ENCODE results near the gene C5. TPM values are rescaled to one million over a fixed set of nuclear protein-coding genes. Genes with fewer than 3 reads are reported as not detected.
A peak's percentile ranks its signal among the peaks of the same experiment; 100 is the strongest.
"Not testable (repeated sequence)": the region's sequence is repeated elsewhere in the genome, so short reads cannot be mapped to it uniquely, and the experiment has no call there.

The C5 gene
- 1 to 10 TPM; 1.4 to 2.4 TPM for total RNA-seq
- long read RNA-seq: 0 reads

- ATAC-seq: no peak
- DNase-seq: no peak
- intact Hi-C loops (cut with DNase I): loop anchor here in 1 of 2 donors (10.0 kb wide), 1 partner anchor 286 kb away; no protein-coding TSS in a partner anchor
Measured at GRCh38 chr9:121050128-121050988, at the start of gene C5. Gene C5, minus strand, starts transcription at chr9:121050275. Its CDS starts 29 bp downstream, at chr9:121050246.

GRCh38 chr9:121098567-121099198 is 48.6 kb upstream of the C5 start:
- ATAC-seq (no peak), DNase-seq (no peak)
- intact Hi-C loops (cut with DNase I): no loop called here

GRCh38 chr9:121095057-121095456 is 45.0 kb upstream of the C5 start:
- ATAC-seq (no peak), DNase-seq (no peak)
- intact Hi-C loops (cut with DNase I): no loop called here

GRCh38 chr9:121090743-121091142 is 40.7 kb upstream of the C5 start:
- DNase-seq; intact Hi-C loops (cut with DNase I); ATAC-seq: not testable (repeated sequence)

- intact Hi-C loops (cut with DNase I): no loop called here
- ATAC-seq (no peak), DNase-seq (no peak)
Measured at GRCh38 chr9:121088576-121088975, 38.5 kb upstream of the C5 start.

GRCh38 chr9:121085661-121086060 is 35.6 kb upstream of the C5 start:
- ATAC-seq: no peak
- intact Hi-C loops (cut with DNase I): no loop called here
- no peak for DNase-seq

- DNase-seq: no peak
- no peak for ATAC-seq
- intact Hi-C loops (cut with DNase I): no loop called here
Measured at GRCh38 chr9:121082075-121082474, 32.0 kb upstream of the C5 start.

GRCh38 chr9:121075251-121076036 is 25.4 kb upstream of the C5 start:
- DNase-seq (no peak), ATAC-seq (peak in 1 of 2 donors; percentile 10)
- intact Hi-C loops (cut with DNase I): no loop called here

GRCh38 chr9:121074370-121075250 is 24.5 kb upstream of the C5 start, which contains the start of gene CNTRL:
Gene CNTRL, plus strand, starts transcription at chr9:121074955. Its CDS starts 13,372 bp downstream, at chr9:121088327.
- peak; percentile 93 to 96 for ATAC-seq
- intact Hi-C loops (cut with DNase I): no loop called here
- peak; percentile 93 for DNase-seq

GRCh38 chr9:121073038-121073437 is 23.0 kb upstream of the C5 start:
- peak; percentile 45 for DNase-seq
- intact Hi-C loops (cut with DNase I): no loop called here
- ATAC-seq: peak; percentile 15 to 34

- peak; percentile 41 for DNase-seq
- intact Hi-C loops (cut with DNase I): no loop called here
Measured at GRCh38 chr9:121071756-121072421, 21.8 kb upstream of the C5 start.

GRCh38 chr9:121071370-121071755 is 21.3 kb upstream of the C5 start:
- intact Hi-C loops (cut with DNase I): no loop called here
- no peak for ATAC-seq
- no peak for DNase-seq

More at GRCh38 chr9:121071756-121072421, 21.8 kb upstream of the C5 start:
- ATAC-seq: no peak

- no peak for ATAC-seq
- DNase-seq: no peak
- intact Hi-C loops (cut with DNase I): no loop called here
Measured at GRCh38 chr9:121069396-121069795, 19.3 kb upstream of the C5 start.

- intact Hi-C loops (cut with DNase I): no loop called here
- DNase-seq (no peak), ATAC-seq (no peak)
Measured at GRCh38 chr9:121067640-121068039, 17.6 kb upstream of the C5 start.

- ATAC-seq (no peak), DNase-seq (no peak)
- intact Hi-C loops (cut with DNase I): no loop called here
Measured at GRCh38 chr9:121066850-121067249, 16.8 kb upstream of the C5 start.

GRCh38 chr9:121059998-121060636 is 10.0 kb upstream of the C5 start:
- ATAC-seq (peak; percentile 40 to 41), DNase-seq (no peak)
- intact Hi-C loops (cut with DNase I): loop anchor here (5.0 to 10.0 kb wide), 3 partner anchors 78 to 303 kb away; no protein-coding TSS in a partner anchor

GRCh38 chr9:121059513-121059912 is 9.4 kb upstream of the C5 start:
- intact Hi-C loops (cut with DNase I): loop anchor here in 1 of 2 donors (10.0 kb wide), 1 partner anchor 295 kb away; no protein-coding TSS in a partner anchor
- no peak for DNase-seq
- ATAC-seq: no peak
